Trophoblast cell (in vitro differentiated cells and primary cell): ENCODE measurements around the gene SPNS1.

Experiments
- DNase-seq, 2 donors: peaks; one replicate each; pipeline ENCODE4 v3.0.0-alpha.2; 2016
- H2AFZ ChIP-seq: 2 replicates; pipeline ENCODE4 v1.6.1; 2013; ENCODE audit warnings: low read length, moderate library complexity, mild to moderate bottlenecking; ENCODE audit not compliant: insufficient read depth, poor library complexity
- H2AK5ac ChIP-seq: 2 replicates; pipeline ENCODE4 v1.6.1; 2013; ENCODE audit warnings: mild to moderate bottlenecking, low read length
- H2BK120ac ChIP-seq: 2 replicates; pipeline ENCODE4 v1.6.1; 2013; ENCODE audit warnings: low read length, mild to moderate bottlenecking, moderate library complexity; ENCODE audit not compliant: insufficient read depth, poor library complexity
- H2BK12ac ChIP-seq: 2 replicates; pipeline ENCODE4 v1.6.1; 2013; ENCODE audit warnings: mild to moderate bottlenecking, low read length, moderate library complexity
- H2BK5ac ChIP-seq: 2 replicates; pipeline ENCODE4 v1.6.1; 2013; ENCODE audit warnings: low read length, low read depth, moderate library complexity, mild to moderate bottlenecking; ENCODE audit not compliant: poor library complexity
- H3K14ac ChIP-seq: 2 replicates; pipeline ENCODE4 v1.6.1; 2013; ENCODE audit warnings: mild to moderate bottlenecking, low read length
- H3K18ac ChIP-seq: 2 replicates; pipeline ENCODE4 v1.6.1; 2013; ENCODE audit warnings: mild to moderate bottlenecking, low read length
- H3K23ac ChIP-seq: 2 replicates; pipeline ENCODE4 v1.6.1; 2013; ENCODE audit warnings: low read length
- H3K27ac ChIP-seq: 2 replicates; pipeline ENCODE4 v1.5.1; 2013; ENCODE audit warnings: low read depth, mild to moderate bottlenecking, inconsistent platforms, low read length, moderate library complexity
- H3K27me3 ChIP-seq: 2 replicates; pipeline ENCODE4 v1.6.1; 2013; ENCODE audit warnings: inconsistent platforms, mild to moderate bottlenecking, low read length, moderate library complexity; ENCODE audit not compliant: insufficient read depth
- H3K36me3 ChIP-seq, 2 experiments: 1 replicate in 1 of 2; 2 replicates in 1 of 2; pipeline ENCODE4 v1.6.1; 2013; ENCODE audit warnings: low read length in 2 of 2, mild to moderate bottlenecking in 2 of 2, moderate library complexity in 1 of 2; ENCODE audit not compliant: insufficient read depth in 2 of 2, control insufficient read depth in 1 of 2
- H3K4ac ChIP-seq: 2 replicates; pipeline ENCODE4 v1.6.1; 2013; ENCODE audit warnings: low read depth, mild to moderate bottlenecking, low read length, moderate library complexity
- H3K4me1 ChIP-seq, 2 experiments: 1 replicate in 1 of 2; 2 replicates in 1 of 2; pipeline ENCODE4 v1.6.1; 2013; ENCODE audit warnings: low read length in 2 of 2, mild to moderate bottlenecking in 2 of 2, moderate library complexity in 1 of 2; ENCODE audit not compliant: insufficient read depth in 2 of 2, control insufficient read depth in 1 of 2
- H3K4me2 ChIP-seq: 2 replicates; pipeline ENCODE4 v1.6.1; 2013; ENCODE audit warnings: inconsistent platforms, mild to moderate bottlenecking, low read length, moderate library complexity
- H3K4me3 ChIP-seq: 2 replicates; pipeline ENCODE4 v1.5.1; 2013; ENCODE audit warnings: mild to moderate bottlenecking, low read depth, low read length, inconsistent platforms
- H3K79me1 ChIP-seq: one replicate; pipeline ENCODE4 v1.6.1; 2013; ENCODE audit warnings: low read length
- H3K79me2 ChIP-seq: 2 replicates; pipeline ENCODE4 v1.6.1; 2013; ENCODE audit warnings: low read length, mild to moderate bottlenecking; ENCODE audit not compliant: control insufficient read depth, insufficient read depth, poor library complexity
- H3K9ac ChIP-seq: 2 replicates; pipeline ENCODE4 v1.6.1; 2013; ENCODE audit warnings: mild to moderate bottlenecking, low read length
- H3K9me3 ChIP-seq: 2 replicates; pipeline ENCODE4 v1.6.1; 2013; ENCODE audit warnings: low read depth, mild to moderate bottlenecking, control low read depth, inconsistent platforms, low read length; ENCODE audit not compliant: insufficient read depth
- H4K12ac ChIP-seq: 2 replicates; pipeline ENCODE4 v1.6.1; 2013; ENCODE audit warnings: low read depth, mild to moderate bottlenecking, low read length, moderate library complexity
- H4K8ac ChIP-seq: 2 replicates; pipeline ENCODE4 v1.6.1; 2013; ENCODE audit warnings: low read depth, mild to moderate bottlenecking, low read length, moderate library complexity
- H4K91ac ChIP-seq: one replicate; pipeline ENCODE4 v1.6.1; 2013; ENCODE audit warnings: low read depth, mild to moderate bottlenecking, low read length, moderate library complexity
- WGBS: extraction: QIAGEN DNeasy Blood & Tissue Kit; methylation state at CpG from one replicate; pipeline ENCODE4 v1.1.7; 2013; ENCODE audit warnings: missing lambda C conversion rate; ENCODE audit not compliant: insufficient read length, insufficient coverage; ENCODE audit errors: extremely low coverage; 5-methylcytosine and 5-hydroxymethylcytosine counted together

The SPNS1 gene

GRCh38 chr16:28958836-28959235 lies 15.7 kb upstream of the SPNS1 start:
- H3K79me2 ChIP-seq, result no peaks in the 10 kb centered on the region
- no peaks in the 10 kb centered on the region for H3K27me3 ChIP-seq
- H4K8ac ChIP-seq, result no peak overlapping the region
- H3K23ac ChIP-seq, result no peak overlapping the region
- no peak overlapping the region for H4K12ac ChIP-seq
- no peak overlapping the region for H2BK12ac ChIP-seq
- no CpG with 5 or more reads among the region's 6 CpGs for WGBS
- H3K9me3 ChIP-seq, result no peaks in the 10 kb centered on the region
- H2AFZ ChIP-seq, result no peak overlapping the region
- H3K4me1 ChIP-seq, result no peaks in the 10 kb centered on the region
- H3K36me3 ChIP-seq, result peaks cover 57 to 62% of the 10 kb centered on the region in 2 experiments
- H3K79me1 ChIP-seq, result no peaks in the 10 kb centered on the region
- no peak overlapping the region for H3K14ac ChIP-seq
- no peak overlapping the region for H2AK5ac ChIP-seq
- no peak overlapping the region for H2BK5ac ChIP-seq
- no peak overlapping the region for H3K27ac ChIP-seq
- no peak overlapping the region for H3K4ac ChIP-seq
- no peak overlapping the region for H3K9ac ChIP-seq
- DNase-seq, result no peak
- no peak overlapping the region for H3K18ac ChIP-seq
- H3K4me2 ChIP-seq, result no peak overlapping the region
- H2BK120ac ChIP-seq, result no peak overlapping the region
- no peak overlapping the region for H3K4me3 ChIP-seq
- no peak overlapping the region for H4K91ac ChIP-seq

GRCh38 chr16:28964072-28964471 lies 10.5 kb upstream of the SPNS1 start:
- Histone ChIP-seq H3K4me2 (no peak overlapping the region), H3K9ac (no peak overlapping the region), H4K91ac (no peak overlapping the region), H2BK12ac (no peak overlapping the region), H2BK5ac (no peak overlapping the region), H3K4ac (no peak overlapping the region), H4K12ac (no peak overlapping the region), H3K27ac (no peak overlapping the region), H3K79me2 (no peaks in the 10 kb centered on the region), H4K8ac (no peak overlapping the region), H3K4me1 (no peaks in the 10 kb centered on the region), H3K23ac (no peak overlapping the region), H3K79me1 (no peaks in the 10 kb centered on the region), H3K36me3 (peaks cover 27 to 32% of the 10 kb centered on the region in 2 experiments), H2AK5ac (no peak overlapping the region), H3K14ac (no peak overlapping the region), H3K4me3 (no peak overlapping the region), H2AFZ (no peak overlapping the region), H3K9me3 (no peaks in the 10 kb centered on the region), H2BK120ac (no peak overlapping the region), H3K18ac (no peak overlapping the region), H3K27me3 (no peaks in the 10 kb centered on the region)
- WGBS, result no CpG with 5 or more reads among the region's 3 CpGs
- no peak for DNase-seq

DNA sequence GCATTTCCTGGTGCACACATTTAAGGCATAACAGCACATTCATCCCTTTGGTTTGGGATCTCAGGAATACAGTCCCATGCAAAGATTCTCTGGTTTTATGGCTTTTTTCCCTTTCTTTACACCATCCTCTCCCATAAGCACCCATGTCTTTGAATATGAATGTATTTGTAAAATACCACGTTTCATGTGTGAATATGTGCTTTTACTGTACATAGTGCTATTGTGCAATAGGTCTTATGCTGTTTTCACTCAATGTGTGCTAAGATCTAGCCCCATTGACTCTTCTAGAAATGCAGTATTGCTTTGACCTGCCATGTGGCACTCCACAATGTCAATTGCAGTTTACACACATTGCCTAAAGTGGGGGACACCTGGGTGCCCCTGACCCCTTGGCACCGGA lies 10.1 kb upstream of the SPNS1 start:
- no peak for DNase-seq
- H2BK12ac ChIP-seq, result no peak overlapping the region
- no peak overlapping the region for H3K4ac ChIP-seq
- no peak overlapping the region for H3K4me2 ChIP-seq
- H3K79me2 ChIP-seq, result no peaks in the 10 kb centered on the region
- H3K36me3 ChIP-seq, result peaks cover 25 to 31% of the 10 kb centered on the region in 2 experiments
- no peak overlapping the region for H3K23ac ChIP-seq
- H3K4me3 ChIP-seq, result no peak overlapping the region
- no peak overlapping the region for H3K14ac ChIP-seq
- no peak overlapping the region for H2BK5ac ChIP-seq
- no peak overlapping the region for H4K12ac ChIP-seq
- no CpG with 5 or more reads among the region's 2 CpGs for WGBS
- no peaks in the 10 kb centered on the region for H3K4me1 ChIP-seq
- H3K9ac ChIP-seq, result peak overlapping the region; percentile 42
- no peak overlapping the region for H2AFZ ChIP-seq
- H2BK120ac ChIP-seq, result no peak overlapping the region
- no peaks in the 10 kb centered on the region for H3K79me1 ChIP-seq
- H3K27me3 ChIP-seq, result no peaks in the 10 kb centered on the region
- H3K27ac ChIP-seq, result no peak overlapping the region
- H2AK5ac ChIP-seq, result no peak overlapping the region
- no peak overlapping the region for H4K8ac ChIP-seq
- no peak overlapping the region for H3K18ac ChIP-seq
- H3K9me3 ChIP-seq, result no peaks in the 10 kb centered on the region
- H4K91ac ChIP-seq, result no peak overlapping the region

DNA sequence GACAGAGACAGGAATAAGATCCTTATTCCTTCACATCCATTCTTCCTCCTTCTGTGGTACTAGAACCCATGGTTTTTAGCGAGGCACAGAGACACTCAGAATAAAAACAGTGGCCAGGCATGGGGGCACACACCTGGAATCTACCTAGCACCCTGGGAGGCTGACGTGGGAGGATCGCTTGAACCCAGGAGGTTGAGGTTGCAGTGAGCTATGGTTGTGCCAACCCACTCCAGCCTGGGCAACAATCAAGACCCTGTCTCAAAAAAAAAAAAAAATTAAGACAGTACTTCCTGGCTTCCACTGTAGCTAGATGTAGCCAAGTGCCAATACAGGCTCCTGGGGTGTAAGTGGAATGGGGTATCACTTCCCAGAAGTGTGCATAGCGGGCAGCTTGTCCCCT lies 7.4 kb upstream of the SPNS1 start:
- Histone ChIP-seq H3K79me2 (no peaks in the 10 kb centered on the region), H3K14ac (no peak overlapping the region), H4K12ac (no peak overlapping the region), H4K91ac (no peak overlapping the region), H3K4me1 (no peaks in the 10 kb centered on the region), H3K27me3 (no peaks in the 10 kb centered on the region), H3K79me1 (no peaks in the 10 kb centered on the region), H3K4me2 (no peak overlapping the region), H3K23ac (no peak overlapping the region), H3K18ac (no peak overlapping the region), H2AK5ac (no peak overlapping the region), H2BK120ac (no peak overlapping the region), H3K9me3 (peaks cover 1% of the 10 kb centered on the region), H3K4ac (no peak overlapping the region), H3K9ac (no peak overlapping the region), H2BK5ac (no peak overlapping the region), H2AFZ (no peak overlapping the region), H4K8ac (no peak overlapping the region), H3K4me3 (no peak overlapping the region), H3K36me3 (peaks cover 19 to 24% of the 10 kb centered on the region in 2 experiments), H3K27ac (no peak overlapping the region), H2BK12ac (no peak overlapping the region)
- no peak for DNase-seq
- WGBS, result no CpG with 5 or more reads among the region's 4 CpGs
